B cell (primary cell): Measurements from ENCODE around the gene AOAH.

ENCODE experiments used
- CTCF ChIP-seq: fragments of 200-600 bp; IDR thresholded peaks from one replicate; pipeline ENCODE4 v1.8.0; 2022; ENCODE audit warnings: antibody characterized with exemption, mild to moderate bottlenecking
- EZH2 ChIP-seq: IDR thresholded peaks from 2 replicates; pipeline ENCODE4 v1.6.1; 2012; ENCODE audit warnings: borderline replicate concordance, low read depth, mild to moderate bottlenecking, moderate library complexity, low read length; ENCODE audit not compliant: insufficient read depth, poor library complexity, severe bottlenecking

DNA sequence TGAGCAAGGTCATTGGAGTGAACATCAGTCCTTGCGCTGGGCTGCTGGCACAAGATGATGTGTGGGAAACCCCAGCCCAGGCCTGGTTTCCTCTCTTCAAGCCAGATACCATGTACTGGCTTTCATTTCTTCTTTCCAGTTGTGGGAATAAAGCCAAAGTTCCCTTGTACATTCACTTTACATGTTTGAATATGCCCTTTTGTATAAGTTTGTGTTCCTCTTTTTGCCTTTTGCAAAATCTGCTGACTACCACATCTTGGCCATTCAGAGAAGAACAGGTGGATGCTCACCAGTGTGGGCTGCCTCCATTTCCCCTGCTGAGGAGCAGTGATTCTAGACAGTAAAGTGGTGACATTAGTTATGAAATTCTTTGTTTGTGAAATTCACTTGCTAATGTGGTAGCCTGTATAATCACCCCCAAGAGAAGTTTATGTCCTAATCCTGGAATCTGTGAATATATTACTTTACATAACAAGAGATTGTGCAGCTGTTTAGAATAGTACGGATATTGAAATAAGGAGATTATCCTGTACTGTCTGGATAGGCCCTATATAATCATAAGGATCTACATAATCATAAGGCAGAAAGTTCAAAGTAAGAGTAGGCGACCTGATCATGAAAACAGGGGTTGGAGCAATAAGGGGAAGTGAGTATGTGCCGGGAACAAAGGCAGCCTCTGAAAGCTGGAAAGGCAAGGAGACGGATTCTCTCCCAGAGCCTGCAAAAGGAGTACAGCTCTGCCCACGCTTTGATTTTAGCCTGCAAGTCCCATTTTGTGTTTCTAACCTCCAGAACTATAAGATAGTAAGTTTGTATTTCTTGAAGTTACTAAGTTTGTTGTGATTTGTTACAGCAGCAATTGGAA, 18.8 kb upstream of the AOAH start:
- TF ChIP-seq CTCF (no peak), EZH2 (no peak)
